Caco-2 (cell line): ENCODE measurements around the gene MTRF1L. TPM values are rescaled to one million over a fixed set of nuclear protein-coding genes. Genes with fewer than 3 reads are reported as not detected.

Experiments
- BruUV-seq: library from RNA; stranded (reverse); fragments of 400-500 nt; replicated peaks from 2 replicates; lab custom pipeline; 2021; lab: Mats Ljungman, UMichigan
- CTCF ChIA-PET: fragments of 300-600 bp; sonication (Branson Sonifier 250); formaldehyde crosslinking; loops from one replicate; lab custom pipeline; 2022; ENCODE audit warnings: antibody characterized with exemption; lab: Charles Lee
- POLR2A ChIA-PET: fragments of 300-600 bp; sonication (Branson Sonifier 250); formaldehyde crosslinking; loops from one replicate; lab custom pipeline; 2022; ENCODE audit warnings: antibody characterized with exemption; lab: Charles Lee
- DNase-seq, 2 experiments: peaks; one replicate each; pipeline versions ENCODE4 v3.0.0 to v3.0.0-alpha.2; 2020 to 2022
- H3K27me3 ChIP-seq: replicated peaks from 2 replicates; pipeline ENCODE4 v1.6.0; 2011; ENCODE audit warnings: low read length; ENCODE audit not compliant: control insufficient read depth, insufficient read depth
- H3K36me3 ChIP-seq: 2 replicates; pipeline ENCODE4 v1.5.1; 2011; ENCODE audit warnings: low read length; ENCODE audit not compliant: control insufficient read depth, insufficient read depth
- H3K4me1 ChIP-seq: fragments of 250-450 bp; sonication (Bioruptor Pico); 2 replicates; pipeline ENCODE4 v1.5.1; 2020; ENCODE audit warnings: mild to moderate bottlenecking
- H3K4me3 ChIP-seq: 2 replicates; pipeline ENCODE4 v1.5.1; 2011; ENCODE audit warnings: low read depth, mild to moderate bottlenecking, control low read depth, low read length
- H3K9me3 ChIP-seq: fragments of 250-450 bp; sonication (Bioruptor Pico); 2 replicates; pipeline ENCODE4 v1.5.1; 2020; ENCODE audit warnings: mild to moderate bottlenecking, moderate library complexity
- H3K27ac Mint-ChIP-seq: one replicate; pipeline ENCODE4 v1.8.0; 2022; ENCODE audit warnings: mixed read lengths; ENCODE audit not compliant: unreplicated experiment
- H3K27me3 Mint-ChIP-seq: one replicate; pipeline ENCODE4 v1.8.0; 2022; ENCODE audit warnings: mixed read lengths; ENCODE audit not compliant: insufficient read depth, unreplicated experiment
- H3K36me3 Mint-ChIP-seq: one replicate; pipeline ENCODE4 v1.8.0; 2022; ENCODE audit warnings: mild to moderate bottlenecking, mixed read lengths; ENCODE audit not compliant: insufficient read depth, unreplicated experiment
- H3K4me1 Mint-ChIP-seq: one replicate; pipeline ENCODE4 v1.8.0; 2022; ENCODE audit warnings: low read depth, mixed read lengths; ENCODE audit not compliant: unreplicated experiment
- H3K4me3 Mint-ChIP-seq: one replicate; pipeline ENCODE4 v1.8.0; 2022; ENCODE audit warnings: mild to moderate bottlenecking, moderate library complexity, mixed read lengths; ENCODE audit not compliant: unreplicated experiment
- H3K9me3 Mint-ChIP-seq: one replicate; pipeline ENCODE4 v1.8.0; 2022; ENCODE audit warnings: mixed read lengths; ENCODE audit not compliant: unreplicated experiment
- intact Hi-C: fragments of 100-400 bp; cut with micrococcal nuclease; formaldehyde crosslinking; loops from one replicate; pipeline ENCODE4 v1.10.0; 2022; ENCODE audit not compliant: unreplicated experiment
- total RNA-seq: library from RNA; stranded (reverse); gene quantifications from 2 replicates; pipeline ENCODE4 v1.2.3, GENCODE V29; 2022
- TF ChIP-seq, protein P1 (sequence below), 2 experiments: fragments of 200-600 bp in 1 of 2; IDR thresholded peaks; 1 replicate in 1 of 2; 2 replicates in 1 of 2; pipeline versions ENCODE4 v1.5.1 to v1.8.0; 2011 to 2022; ENCODE audit warnings: antibody characterized with exemption in 1 of 2, control low read depth in 1 of 2, inconsistent platforms in 1 of 2, low read depth in 1 of 2, low read length in 1 of 2, mild to moderate bottlenecking in 1 of 2, moderate library complexity in 1 of 2; ENCODE audit not compliant: insufficient read depth in 1 of 2, severe bottlenecking in 1 of 2, unreplicated experiment in 1 of 2

The MTRF1L gene
- total RNA-seq, 1 experiment from 2014 or later = 24.4 TPM

GRCh38 chr6:152976749-152977148 is 25.8 kb downstream of the MTRF1L start:
- ChIA-PET CTCF (no interaction called here), POLR2A (no interaction called here)
- Histone ChIP-seq H3K9me3 (no peaks in the 10 kb centered on the region), H3K4me1 (peaks cover 9% of the 10 kb centered on the region), H3K27me3 (no peaks in the 10 kb centered on the region), H3K36me3 (peaks cover 3% of the 10 kb centered on the region; the same call in 1 of the 2 replicates), H3K4me3 (no peak overlapping the region)
- H3K27me3 Mint-ChIP-seq = no peaks in the 10 kb centered on the region
- DNase-seq = no peak
- no peak overlapping the region for H3K4me3 Mint-ChIP-seq
- peaks cover 83% of the 10 kb centered on the region for H3K36me3 Mint-ChIP-seq
- intact Hi-C loops = no loop called here
- H3K27ac Mint-ChIP-seq = no peak overlapping the region
- TF ChIP-seq, protein P1, sequence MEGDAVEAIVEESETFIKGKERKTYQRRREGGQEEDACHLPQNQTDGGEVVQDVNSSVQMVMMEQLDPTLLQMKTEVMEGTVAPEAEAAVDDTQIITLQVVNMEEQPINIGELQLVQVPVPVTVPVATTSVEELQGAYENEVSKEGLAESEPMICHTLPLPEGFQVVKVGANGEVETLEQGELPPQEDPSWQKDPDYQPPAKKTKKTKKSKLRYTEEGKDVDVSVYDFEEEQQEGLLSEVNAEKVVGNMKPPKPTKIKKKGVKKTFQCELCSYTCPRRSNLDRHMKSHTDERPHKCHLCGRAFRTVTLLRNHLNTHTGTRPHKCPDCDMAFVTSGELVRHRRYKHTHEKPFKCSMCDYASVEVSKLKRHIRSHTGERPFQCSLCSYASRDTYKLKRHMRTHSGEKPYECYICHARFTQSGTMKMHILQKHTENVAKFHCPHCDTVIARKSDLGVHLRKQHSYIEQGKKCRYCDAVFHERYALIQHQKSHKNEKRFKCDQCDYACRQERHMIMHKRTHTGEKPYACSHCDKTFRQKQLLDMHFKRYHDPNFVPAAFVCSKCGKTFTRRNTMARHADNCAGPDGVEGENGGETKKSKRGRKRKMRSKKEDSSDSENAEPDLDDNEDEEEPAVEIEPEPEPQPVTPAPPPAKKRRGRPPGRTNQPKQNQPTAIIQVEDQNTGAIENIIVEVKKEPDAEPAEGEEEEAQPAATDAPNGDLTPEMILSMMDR (IDR thresholded peaks at IDR 0.05; ENCODE audit: insufficient read depth in 1 of 2, low read depth in 1 of 2, low read length in 1 of 2, severe bottlenecking in 1 of 2, unreplicated experiment in 1 of 2) = no peak
- BruUV-seq = no TSS peak
- H3K4me1 Mint-ChIP-seq = peaks cover 12% of the 10 kb centered on the region
- H3K9me3 Mint-ChIP-seq = no peaks in the 10 kb centered on the region

DNA sequence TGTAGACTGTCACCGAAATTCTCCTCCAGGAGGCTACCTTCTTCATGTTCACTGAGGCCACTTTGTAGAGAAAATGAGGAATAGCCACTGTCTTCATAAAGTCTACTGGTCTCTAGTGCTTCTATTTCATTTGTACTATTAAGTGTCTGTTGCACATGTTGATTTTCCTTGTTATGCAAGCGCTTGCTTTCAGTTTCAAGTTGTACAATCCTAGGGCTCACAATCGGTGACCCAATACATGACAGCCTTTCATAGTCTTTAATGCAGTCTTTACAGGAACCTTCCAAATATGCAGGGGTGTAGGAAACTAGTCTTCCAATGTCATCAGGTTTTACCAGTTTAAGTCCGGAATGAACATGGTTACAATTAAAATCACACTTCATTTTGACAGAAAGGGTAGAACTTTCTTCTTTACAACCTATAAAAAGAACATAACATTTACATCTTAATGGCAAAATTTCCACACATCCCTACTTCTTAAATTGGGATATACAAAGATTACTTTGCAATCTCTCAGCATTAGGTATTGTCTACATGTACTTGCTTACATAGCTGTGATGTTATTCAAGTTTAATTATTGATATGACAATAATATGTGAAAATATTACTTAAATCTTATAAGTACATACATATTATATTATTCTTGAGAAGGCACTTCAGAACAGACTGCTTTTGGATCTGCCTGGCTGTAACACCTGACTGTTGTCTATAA is 27.1 kb downstream of the MTRF1L start:
- no peaks in the 10 kb centered on the region for H3K9me3 Mint-ChIP-seq
- peaks cover 5% of the 10 kb centered on the region for H3K4me1 Mint-ChIP-seq
- POLR2A ChIA-PET = no interaction called here
- H3K27me3 Mint-ChIP-seq = no peaks in the 10 kb centered on the region
- intact Hi-C loops = no loop called here
- H3K4me3 Mint-ChIP-seq = no peak overlapping the region
- Histone ChIP-seq H3K27me3 (no peaks in the 10 kb centered on the region), H3K9me3 (no peaks in the 10 kb centered on the region), H3K36me3 (peaks cover 3% of the 10 kb centered on the region; the same call in 1 of the 2 replicates), H3K4me1 (no peaks in the 10 kb centered on the region; the same call in 1 of the 2 replicates), H3K4me3 (no peak overlapping the region)
- DNase-seq = no peak
- CTCF ChIA-PET = no interaction called here
- no TSS peak for BruUV-seq
- no peak overlapping the region for H3K27ac Mint-ChIP-seq
- H3K36me3 Mint-ChIP-seq = peaks cover 87% of the 10 kb centered on the region
- TF ChIP-seq, protein P1 (IDR thresholded peaks at IDR 0.05; ENCODE audit: insufficient read depth in 1 of 2, low read depth in 1 of 2, low read length in 1 of 2, severe bottlenecking in 1 of 2, unreplicated experiment in 1 of 2) = no peak

DNA sequence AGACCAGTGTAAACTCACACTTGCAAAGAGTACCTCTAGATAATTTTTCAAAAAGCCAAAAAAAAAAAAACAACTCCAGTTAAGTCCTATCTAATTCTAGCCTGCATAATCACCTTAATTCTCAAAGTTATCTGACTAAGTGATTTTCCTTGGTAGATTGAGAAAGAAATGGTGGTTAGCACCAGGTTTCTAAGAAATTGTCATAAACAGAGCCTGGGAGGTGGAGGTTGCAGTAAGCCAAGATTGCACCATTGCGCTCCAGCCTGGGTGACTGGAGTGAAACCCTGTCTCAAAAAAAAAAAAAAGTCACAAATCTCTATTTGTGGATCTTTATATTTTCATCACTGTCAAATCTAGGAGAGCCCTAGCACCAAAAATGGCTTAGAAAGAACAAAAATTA is 28.6 kb downstream of the MTRF1L start:
- no TSS peak for BruUV-seq
- Mint-ChIP-seq H3K4me1 (no peaks in the 10 kb centered on the region), H3K4me3 (no peak overlapping the region), H3K27ac (no peak overlapping the region), H3K9me3 (no peaks in the 10 kb centered on the region), H3K36me3 (peaks cover 88% of the 10 kb centered on the region), H3K27me3 (no peaks in the 10 kb centered on the region)
- H3K9me3 ChIP-seq = no peaks in the 10 kb centered on the region
- peaks cover 3% of the 10 kb centered on the region; the same call in 1 of the 2 replicates for H3K36me3 ChIP-seq
- POLR2A ChIA-PET = no interaction called here
- CTCF ChIA-PET = no interaction called here
- TF ChIP-seq, protein P1 (IDR thresholded peaks at IDR 0.05; ENCODE audit: insufficient read depth in 1 of 2, low read depth in 1 of 2, low read length in 1 of 2, severe bottlenecking in 1 of 2, unreplicated experiment in 1 of 2) = no peak
- intact Hi-C loops = no loop called here
- H3K4me3 ChIP-seq = no peak overlapping the region
- DNase-seq = no peak
- no peaks in the 10 kb centered on the region for H3K4me1 ChIP-seq
- no peaks in the 10 kb centered on the region for H3K27me3 ChIP-seq
